CD4-positive, alpha-beta T cell treated with Interleukin-10 for 1 hour (primary cell): ENCODE results near the gene NRXN2.

Experiments used
- DNase-seq: peaks from one replicate; pipeline ENCODE4 v3.0.0-alpha.2; 2020

Gene NRXN2

DNA sequence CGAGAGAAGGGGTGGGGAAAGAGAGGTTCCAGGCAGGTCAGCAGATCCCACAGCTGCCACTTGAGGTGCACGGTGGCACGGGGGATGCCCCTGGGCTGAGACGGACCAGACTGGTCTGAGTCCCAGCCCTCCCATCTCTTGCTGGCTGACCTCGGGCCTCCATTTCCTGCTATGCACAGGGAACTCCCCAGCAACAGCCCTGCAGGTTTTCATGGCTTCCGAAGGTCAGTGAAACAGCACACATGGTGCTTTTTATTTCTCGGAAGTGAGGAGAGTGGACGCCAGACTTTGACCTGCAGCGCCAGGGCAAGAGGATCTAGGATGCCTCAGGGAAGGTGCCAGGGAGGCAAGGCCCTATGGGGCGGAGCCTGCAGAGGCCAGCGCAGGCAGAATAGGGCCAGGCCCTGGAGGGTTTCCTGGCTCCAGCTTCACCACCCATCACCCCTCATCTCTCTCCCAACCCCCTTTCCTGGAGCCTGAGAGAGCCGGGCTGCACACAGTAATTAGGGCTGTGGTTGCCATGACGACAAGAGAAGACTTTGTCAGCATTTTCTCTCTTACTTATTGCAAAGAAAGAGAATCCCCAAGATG lies 102.5 kb downstream of the NRXN2 start:
- no peak for DNase-seq

DNA sequence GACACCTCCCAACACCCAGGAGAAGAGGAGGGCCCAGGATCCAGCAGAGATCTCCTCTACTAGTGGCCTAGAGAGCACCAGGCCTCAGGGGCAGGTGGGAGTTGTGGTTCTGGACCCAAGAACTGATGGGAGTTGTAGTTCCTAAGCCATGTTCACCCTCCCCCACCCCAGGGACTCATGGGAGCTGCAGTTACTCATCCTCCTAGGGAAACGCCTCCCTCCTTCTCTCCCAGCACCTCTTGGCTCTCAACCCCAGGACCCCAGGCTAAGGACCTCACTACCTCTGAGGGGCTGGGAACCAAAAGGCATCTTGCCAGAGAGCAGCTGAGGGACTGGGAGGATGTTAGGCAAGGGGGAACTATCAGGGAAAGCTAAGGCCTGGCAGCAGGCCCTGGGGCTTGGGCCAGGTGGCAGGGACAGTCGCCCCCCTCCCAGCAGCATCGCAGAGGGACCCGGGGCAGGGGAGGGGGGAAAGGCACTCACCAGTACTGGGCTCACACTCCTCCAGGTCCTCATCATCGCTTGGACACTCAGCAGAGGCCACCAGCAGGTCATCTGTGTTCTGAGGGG lies 103.1 kb downstream of the NRXN2 start:
- DNase-seq, result no peak

DNA sequence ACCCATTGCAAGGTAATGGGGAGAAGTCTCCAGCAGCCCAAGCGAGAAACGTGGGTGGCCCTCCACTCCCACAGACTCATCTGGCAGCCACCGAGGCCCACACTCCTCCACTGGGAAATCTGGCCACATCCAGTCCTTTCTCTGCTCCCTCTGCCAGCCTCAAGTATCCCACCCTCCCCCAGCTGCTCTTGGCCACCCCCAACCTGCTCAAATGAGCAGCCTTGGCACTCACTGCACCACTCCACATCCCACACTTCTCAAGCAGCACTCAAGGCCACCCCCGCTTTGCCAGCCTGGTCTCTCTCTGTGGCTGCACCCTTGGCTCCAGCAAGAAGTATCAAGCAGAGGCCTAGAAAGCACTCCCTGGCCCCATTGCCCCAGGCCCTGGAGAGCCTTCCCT lies 103.8 kb downstream of the NRXN2 start:
- DNase-seq, result no peak

DNA sequence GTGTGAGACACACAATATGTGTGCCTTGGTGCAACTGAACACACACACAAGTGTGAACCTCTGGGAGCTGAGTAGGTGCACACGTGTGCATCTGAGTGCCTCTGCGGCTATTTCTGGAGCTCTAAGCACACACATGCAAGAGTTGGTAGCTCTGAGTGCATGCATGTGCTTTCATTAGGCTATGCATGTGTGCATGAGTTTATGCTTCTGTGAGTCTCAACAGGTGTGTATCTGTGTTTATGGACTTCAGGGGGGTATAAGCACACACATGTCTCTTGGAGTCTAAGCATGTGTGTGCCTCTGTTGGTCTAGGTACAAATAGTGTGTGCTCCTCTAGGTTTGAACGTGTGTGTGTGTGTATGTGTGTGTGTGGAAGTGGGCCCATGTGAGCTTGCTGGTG lies 106.2 kb downstream of the NRXN2 start:
- no peak for DNase-seq

DNA sequence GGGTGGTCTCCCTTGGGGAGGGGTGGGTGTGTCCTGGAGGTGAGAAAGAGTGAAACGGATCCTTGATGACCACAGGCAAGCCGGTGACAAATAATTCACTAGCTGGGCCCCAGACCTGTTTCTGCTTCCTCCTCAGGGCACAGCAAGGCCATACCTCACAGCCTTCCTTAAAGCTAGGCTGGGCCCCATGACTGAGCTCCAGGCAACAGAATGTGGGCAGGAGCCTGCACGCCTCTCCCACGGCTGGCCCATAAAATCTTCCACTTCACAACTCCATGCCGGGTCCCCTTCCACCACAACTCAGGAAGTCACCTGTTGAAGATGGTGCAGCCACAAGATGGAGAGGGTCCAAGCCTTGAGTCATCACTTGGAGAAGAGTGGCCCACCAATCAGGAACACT lies 108.1 kb downstream of the NRXN2 start:
- DNase-seq, result no peak

DNA sequence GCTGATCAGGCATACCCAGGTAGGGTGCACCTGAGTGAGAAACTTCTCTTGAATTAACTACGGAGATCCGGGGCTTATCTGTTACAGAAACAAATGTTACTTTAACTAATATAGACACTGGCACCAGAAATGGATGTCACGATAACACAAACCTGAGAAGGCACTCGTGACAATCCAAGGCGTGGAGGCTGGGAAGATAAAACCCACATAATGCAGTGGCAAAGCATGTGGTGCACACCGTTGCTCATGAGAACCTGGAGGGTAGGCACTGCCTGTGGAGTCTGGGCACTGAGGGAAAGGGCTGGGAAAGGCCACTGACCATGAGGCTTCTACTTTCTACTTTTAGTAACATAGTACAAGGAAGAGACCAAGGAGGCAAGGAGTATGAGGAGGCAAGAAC lies 109.3 kb downstream of the NRXN2 start:
- no peak for DNase-seq

DNA sequence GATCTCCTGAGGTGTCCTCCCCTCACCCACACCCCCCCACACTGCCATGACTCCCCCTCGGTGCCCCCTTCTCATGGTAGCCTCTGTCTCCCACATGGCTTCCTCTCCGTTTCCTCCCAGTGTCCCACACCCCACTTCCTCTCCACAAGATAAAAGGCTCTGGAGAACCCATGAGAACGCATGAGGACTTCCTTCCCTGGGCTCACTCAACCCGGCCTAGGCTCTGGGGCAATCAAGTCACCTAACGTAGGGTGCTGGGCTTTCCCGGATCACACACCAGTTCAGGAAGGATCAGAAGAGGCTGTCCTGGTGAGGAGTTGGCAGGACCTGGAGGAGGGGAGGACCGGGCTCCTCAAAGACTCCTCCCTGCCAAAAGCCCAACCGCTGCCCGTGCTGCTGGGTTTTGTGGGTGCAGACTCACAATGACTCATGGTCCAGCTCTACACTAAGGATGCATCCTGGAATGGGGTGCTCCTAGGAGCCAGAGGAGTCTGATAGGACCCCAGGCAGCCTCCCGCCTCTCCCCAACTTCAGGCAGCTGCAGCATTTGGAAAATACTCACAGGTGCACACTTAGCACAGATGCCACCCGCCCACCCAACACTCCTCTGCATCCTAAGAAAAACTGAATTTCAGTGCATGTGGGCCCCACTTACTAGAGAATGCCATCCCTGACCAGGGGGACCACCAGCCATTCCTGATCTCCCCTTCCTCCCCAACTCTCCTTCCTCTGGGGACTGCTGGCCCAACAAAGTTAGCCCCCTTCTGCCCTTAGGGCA lies 110.9 kb downstream of the NRXN2 start:
- DNase-seq, result no peak

DNA sequence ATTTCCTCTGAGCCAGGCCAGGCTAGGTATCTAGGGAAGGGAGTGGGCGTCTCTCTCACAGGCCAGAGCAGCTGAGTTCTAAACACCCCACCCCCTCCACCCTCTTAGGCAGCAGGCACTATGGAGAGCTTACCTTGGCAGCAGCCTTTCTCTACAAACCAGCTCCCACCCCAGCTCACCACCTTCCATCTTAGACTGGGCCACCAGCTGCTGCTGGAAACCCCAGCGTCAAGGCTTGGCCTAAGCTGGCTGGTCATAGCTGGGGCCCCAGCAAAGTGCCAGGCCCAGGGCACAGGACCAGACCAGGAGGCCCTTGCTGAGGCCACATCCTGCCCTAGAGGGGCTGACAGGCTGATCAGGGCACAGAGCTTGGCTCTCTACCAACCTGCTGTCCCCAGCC lies 111.8 kb downstream of the NRXN2 start:
- no peak for DNase-seq

DNA sequence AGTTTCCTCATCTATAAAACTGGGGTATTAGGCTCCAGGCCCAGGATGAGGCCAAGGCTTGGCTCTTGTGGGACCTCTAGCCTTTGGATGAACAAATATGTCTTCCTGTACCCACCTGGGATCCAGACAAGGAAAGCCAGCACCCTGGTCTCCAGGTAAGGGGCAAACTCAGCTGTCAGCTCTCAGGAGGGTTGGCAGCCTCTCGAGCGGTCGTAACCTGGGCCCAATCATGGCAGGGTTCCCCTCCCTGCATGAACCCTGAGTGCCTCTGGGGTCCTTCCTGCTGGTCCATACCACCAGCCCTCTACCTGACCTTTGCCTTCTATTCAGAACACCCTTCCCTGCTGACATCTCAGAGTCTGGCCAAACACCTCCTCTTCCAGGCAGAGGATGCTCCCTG lies 112.4 kb downstream of the NRXN2 start:
- DNase-seq, result no peak

DNA sequence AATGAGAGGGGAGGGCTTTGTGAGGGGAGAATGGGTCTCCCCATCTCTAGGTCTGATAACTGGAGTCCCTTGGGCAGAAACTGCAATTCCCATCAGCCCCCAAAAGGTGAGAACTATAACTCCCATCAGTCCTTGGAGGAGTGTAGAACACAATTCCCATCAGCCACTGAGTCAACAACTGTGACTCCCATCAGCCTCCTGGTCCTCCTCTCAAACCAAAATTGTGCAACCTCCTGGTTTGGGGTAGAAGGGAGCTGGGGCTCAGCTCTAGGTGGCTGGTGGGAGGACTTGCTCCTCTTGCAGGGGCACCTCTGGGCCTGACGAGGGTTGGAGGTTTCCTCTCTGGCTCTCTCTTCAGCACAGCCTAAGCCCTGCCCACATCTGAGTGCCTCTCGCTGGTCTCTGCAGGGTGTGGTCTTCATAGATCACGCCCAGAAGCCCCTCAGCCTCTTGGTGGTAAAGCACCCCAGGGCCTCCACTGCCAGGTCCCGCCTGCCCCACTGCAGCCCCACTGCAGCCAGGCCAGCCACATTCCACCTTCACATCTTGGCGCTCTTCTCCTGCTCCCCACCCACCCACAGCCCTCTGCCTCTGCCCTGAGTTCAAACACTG lies 113.5 kb downstream of the NRXN2 start:
- no peak for DNase-seq

DNA sequence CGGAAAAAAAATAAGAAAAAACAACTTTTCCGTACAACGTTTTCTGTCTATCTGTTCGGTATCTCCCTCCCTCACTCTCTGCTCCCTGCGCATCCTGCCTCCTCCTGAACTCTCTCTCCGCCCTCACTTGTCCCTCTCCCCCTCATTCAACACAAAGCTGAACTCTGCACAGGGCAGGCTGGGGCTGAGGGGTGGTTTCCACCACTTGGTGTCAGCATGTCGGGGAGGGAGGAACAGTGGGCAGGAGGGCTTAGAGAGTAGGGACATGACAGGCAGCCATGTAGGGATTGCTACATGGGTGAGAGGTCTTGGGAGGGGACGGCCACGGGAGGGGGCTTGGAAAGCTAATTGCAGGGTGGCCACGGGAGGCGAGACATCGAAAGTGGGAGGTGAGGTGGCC lies 114.4 kb downstream of the NRXN2 start:
- no peak for DNase-seq

DNA sequence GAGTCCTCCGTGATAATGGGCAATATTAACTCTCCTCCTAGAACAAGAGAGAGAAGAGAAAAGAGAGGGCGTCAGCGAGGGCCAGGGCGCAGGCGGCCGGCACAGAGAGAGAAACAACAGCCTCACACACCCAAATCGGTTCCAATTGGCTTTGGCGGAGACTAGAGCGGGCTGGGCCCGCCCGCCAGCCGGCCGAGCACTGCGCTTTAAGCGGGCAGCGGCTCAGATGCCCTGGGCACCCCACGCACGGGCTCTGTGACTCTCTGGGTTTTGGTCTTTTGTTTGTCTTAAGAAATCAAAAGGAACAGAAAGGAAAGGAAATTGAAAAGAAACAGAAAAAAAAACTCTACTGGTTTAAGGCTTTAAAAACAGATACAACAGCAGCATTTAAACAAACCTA lies 115.0 kb downstream of the NRXN2 start:
- no peak for DNase-seq

DNA sequence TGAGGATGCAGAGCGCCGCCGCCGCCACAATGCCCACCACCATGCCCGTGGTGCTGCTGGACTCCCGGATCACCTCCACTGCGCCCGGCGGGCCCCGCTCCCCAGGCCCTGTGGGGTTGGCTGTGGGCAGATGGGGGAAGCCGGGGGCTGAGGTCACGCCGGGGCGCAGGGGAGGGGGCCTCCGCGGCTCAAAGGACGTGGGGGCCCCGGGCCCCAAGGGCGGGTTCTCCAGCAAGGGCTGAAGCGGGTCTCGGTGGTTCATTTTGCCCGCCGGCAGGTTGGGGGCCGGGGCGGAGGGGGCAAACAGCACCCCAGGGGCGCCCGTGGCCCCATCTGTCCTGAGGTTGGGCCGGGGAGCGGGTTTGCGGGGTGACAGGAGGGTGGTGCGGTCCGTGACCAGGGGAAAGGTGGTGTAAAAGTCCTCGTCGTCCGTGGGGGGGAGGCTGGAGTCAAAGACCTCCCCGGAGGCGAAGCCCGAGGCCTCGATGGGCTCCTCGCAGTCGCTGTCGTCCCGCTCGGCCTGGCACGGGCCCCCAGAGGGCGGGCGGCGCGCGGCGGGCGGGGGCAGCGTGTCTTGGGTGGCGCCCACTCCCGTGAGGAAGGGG lies 115.5 kb downstream of the NRXN2 start:
- DNase-seq, result no peak

DNA sequence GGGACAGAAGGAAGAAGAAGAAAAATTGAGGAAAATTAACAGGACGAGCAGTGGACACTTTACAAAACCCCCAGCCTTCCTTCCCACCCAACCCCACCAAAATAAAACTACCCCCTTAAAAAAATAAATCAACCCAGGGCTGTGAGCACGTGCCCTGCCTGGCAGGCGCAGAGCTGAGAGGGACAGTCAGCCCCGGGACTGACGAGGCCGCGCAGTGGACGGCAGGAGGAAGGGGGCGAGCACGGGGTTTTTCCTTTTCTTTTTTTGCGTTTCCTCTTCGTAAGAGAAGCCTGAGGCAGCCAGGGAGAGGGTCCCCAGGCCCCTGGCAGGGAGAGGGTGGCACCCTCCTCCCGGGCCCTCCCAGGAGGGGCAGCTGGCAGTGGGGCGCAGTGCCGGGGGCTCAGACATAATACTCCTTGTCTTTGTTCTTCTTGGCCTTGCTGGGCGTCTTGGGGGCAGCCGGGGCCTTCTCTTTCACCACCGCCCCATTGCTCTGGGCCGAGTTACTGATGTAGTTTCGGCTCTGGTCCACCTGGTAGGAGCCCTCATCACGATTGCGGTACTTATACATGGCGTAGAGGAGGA lies 116.1 kb downstream of the NRXN2 start:
- no peak for DNase-seq

DNA sequence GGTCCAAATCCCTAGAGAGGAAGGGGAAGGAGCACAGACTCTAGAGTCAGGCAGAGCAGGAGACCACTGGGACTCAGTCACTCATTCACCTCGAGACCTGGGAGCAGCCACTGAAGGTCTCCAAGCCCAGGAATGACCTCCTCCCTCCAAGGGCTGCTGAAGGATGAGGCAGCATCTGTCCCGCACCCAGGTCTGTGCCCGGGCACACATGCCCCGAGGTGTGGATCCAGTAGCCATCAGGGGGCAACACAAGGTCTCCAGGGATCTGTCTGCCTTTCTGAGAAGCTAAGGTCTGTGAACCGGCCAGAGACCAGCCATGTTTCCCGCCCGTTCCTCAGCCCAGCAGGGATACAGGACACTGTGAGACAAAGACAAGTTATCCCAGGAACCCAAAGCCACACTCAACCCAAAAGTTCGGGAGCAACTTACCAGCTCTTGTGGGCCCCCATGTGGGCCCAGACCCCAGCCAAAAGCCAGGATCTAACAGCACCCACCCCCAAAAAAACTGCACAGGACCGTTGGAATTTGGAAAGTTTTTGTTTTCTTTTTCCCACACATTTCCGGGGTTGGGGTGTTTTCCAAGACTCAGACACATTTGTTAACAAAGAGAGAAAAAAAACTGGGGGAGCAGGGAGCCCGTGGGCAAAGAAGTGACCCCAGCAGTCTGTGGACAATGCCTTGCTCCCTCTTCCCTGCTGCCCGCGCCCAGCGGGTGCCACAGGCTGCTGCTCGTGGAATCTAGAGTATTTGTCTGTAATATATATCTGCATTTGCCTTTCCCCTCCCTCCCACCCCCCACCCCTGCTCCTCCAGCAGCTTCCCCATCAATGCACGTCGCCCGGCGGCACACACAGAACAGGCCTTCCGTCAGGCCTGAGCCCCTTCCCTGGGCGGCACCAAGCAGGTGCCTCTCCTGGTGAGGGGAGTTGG lies 117.1 kb downstream of the NRXN2 start:
- no peak for DNase-seq

DNA sequence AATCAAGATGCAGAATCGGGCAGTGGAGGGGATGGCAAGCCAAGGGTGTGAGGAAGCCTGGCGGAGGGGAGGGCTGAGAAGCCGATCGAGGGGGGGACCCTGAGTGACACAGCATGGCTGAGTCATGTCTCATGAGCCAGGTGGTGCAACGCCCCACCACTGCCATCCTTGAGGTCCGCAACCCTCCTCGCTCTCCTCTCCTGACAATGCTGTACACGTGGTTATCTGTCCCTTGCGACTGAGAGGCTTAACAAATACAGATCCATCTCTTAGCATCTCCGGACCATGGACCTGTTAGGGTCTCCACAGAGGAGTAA lies 117.8 kb downstream of the NRXN2 start:
- DNase-seq, result no peak

DNA sequence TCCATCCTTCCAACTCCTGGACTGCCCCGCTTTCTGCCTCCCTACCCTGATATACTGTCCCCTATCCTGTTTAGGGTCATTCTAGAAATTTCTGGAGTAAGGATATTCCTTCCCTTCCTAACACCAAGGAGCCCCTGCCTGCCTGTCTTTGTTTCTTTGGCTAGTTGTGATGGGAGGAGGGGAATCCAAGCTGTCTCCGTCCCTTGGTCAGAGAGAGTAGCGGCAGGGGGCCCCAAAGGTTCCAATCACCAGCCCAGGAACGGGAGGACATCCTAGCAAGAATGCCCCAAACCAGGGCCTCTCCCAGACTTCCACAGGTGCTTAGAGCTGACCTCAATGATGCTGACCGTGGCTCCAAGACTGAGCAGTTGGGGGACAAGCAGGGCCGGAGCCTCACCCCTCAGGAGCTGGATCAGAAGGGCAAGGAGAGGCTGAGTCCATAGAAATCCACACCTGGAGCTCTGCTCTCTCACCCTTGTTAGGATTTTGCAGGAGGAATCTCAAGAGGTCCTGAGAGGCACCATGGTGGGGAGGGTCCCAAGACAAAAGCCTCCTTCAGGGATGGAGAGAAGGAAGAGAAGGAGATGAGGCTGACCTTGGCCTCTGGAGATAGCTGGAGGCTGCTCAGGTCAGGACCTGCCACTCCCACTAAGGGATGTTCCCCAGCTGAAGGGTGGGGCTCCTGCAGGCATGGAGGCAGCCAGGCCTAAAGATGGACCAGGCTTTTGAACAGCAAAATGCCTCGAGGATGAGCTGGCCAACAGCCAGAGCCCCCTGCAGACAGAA lies 118.3 kb downstream of the NRXN2 start:
- no peak for DNase-seq

DNA sequence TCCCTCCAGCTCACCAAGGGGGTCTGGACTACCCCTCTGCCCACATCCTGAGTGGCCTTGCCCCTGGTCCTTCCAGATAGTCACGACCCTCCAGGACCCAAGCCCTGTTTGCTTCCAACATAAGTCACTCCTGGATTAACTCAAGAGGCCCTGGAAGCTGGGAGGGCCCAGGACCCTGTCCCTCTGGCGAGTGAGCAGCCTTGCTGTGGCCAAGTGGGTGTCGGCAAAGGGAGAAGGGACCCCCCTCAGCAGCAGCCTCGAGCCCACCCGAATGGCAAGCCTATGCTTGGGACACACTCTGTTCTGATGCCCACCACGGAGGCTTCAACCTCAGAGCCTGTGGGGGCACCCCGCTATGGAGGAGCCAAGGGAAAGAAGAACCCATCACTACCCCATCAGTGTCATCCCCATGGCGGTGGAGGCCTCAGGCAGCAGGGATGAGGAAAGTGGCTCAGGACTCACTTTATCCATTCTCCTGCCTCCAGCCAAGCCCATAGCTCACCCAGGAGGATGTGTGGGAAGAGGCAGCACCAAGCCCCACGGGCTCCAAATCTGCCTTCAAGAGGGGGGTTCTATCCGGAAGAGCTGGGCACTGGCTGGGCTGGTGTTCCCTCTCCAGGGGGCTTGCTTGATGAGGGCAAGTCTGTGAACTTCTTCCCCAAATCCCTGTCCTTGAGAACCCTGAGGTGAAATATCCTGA lies 119.4 kb downstream of the NRXN2 start:
- DNase-seq, result no peak

DNA sequence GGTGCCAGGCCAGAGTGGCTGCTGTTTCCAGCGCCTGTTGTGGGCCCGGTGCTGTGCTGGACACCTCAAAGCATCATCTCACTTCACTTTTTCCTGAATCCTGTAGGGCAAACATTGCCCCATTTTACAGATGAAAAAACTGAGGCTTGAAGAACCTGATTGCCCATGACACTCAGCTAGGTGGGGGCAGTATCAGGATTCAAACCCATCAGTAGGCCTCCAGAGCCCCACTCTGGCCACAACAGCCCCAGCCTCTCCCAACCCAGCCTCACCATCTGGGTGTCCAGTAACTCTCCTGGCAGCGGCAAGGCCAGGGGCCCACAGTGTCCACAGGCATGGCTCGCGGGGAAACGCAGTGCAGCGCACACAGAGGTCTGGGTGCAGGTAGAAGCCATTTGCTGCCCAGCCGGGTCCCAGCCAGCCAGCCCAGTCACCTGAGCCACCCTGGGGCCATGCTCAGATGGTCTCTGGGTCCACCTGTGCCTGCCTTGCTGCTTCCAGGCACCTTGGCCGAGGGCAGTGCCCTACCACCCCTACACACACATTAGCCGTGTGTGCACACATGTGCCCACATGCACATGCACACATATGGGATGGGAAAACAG lies 120.4 kb downstream of the NRXN2 start:
- DNase-seq, result no peak
